Cardiac atrium fibroblast (primary cell): ENCODE data around the gene EPO. TPM values are rescaled to one million over a fixed set of nuclear protein-coding genes. Genes with fewer than 3 reads are reported as not detected.

ENCODE experiments used
- total RNA-seq: library from RNA; depleted of rRNA; stranded (reverse); fragments of >200 nt; gene quantifications from 2 replicates; pipeline ENCODE4 v1.2.3, GENCODE V29; 2015

EPO gene
- not detected in 2 replicates for total RNA-seq

DNA sequence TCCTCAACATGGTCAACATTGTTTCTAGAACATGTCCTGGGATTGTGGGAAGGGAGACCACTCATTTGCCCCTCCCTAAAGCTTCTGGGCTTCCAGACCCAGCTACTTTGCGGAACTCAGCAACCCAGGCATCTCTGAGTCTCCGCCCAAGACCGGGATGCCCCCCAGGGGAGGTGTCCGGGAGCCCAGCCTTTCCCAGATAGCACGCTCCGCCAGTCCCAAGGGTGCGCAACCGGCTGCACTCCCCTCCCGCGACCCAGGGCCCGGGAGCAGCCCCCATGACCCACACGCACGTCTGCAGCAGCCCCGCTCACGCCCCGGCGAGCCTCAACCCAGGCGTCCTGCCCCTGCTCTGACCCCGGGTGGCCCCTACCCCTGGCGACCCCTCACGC lies at the start of gene EPO:
Gene EPO (plus strand): TSS at position 190 of the 392 bp plus-strand sequence. CDS start 513 bp downstream, outside the sequence.

DNA sequence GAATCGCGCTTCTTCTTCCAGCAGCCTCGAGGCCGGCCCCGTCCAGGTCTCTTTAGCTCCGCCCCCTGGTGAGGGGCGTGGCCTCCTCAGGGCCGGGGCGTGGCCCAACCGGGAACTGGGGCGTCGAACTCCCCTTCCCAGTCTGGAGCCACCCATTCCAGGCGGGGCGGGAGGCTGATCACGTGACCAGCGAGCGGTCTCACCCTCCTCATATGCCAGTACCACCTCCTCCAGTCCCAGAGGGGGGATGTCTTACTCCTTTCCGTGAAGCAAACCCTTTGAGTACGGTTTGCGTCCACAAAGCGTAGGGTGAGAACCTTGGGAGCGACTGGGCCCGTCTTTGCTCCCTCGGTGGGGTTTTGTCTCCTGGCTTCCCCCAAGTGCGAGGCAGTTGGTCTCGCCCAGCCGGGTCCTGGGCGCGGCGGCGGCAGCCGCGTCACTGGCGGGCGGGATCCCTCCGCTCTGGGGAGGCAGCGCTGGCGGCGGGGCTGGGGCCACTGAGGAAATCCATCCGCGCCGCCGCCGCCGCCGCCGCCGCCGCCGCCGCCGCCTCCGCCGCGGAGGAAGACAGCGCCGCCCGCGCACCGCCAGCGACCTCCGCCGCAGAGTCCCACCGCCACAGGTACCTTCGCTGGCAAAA lies 46.8 kb upstream of the EPO start, which contains the start of gene GNB2:
Gene GNB2 (plus strand): TSS at position 439 of the 640 bp plus-strand sequence. CDS start 2,526 bp downstream, outside the sequence.

DNA sequence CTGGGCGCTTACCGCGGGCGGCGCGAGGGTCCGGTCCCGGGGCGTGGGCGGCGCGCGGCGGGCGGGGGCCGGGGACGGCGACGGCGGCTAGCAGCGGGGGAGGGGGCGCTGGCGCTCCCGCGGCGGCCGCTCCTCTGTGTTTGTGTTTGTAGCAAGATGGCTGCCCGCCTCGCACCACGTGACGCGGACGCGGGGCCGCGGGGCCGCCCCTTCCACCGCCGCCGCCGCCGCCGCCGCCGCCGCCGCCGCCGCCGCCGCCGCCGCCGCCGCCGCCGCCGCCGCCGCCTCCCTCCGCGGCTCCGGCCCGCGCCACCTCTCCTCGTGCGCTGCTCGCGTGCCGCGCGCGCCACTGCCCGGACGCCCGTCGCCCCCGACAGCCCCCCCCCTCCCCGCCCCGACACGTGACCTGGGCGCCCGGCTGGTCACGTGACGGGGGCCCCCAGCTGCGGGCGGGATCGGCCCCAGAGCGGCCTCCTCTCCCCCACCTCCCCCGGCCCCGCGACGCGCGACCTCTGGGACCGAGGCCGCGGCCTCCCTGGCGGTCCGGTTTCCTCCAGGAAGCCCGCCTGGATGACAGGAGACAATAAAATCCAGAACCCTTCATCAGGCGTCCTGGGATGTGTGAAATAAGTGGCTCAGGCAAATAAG lies 26.0 kb upstream of the EPO start, which contains the start of gene GIGYF1:
Gene GIGYF1 (minus strand): TSS at position 153 of the 648 bp plus-strand sequence. CDS start 6,012 bp downstream, outside the sequence.

DNA sequence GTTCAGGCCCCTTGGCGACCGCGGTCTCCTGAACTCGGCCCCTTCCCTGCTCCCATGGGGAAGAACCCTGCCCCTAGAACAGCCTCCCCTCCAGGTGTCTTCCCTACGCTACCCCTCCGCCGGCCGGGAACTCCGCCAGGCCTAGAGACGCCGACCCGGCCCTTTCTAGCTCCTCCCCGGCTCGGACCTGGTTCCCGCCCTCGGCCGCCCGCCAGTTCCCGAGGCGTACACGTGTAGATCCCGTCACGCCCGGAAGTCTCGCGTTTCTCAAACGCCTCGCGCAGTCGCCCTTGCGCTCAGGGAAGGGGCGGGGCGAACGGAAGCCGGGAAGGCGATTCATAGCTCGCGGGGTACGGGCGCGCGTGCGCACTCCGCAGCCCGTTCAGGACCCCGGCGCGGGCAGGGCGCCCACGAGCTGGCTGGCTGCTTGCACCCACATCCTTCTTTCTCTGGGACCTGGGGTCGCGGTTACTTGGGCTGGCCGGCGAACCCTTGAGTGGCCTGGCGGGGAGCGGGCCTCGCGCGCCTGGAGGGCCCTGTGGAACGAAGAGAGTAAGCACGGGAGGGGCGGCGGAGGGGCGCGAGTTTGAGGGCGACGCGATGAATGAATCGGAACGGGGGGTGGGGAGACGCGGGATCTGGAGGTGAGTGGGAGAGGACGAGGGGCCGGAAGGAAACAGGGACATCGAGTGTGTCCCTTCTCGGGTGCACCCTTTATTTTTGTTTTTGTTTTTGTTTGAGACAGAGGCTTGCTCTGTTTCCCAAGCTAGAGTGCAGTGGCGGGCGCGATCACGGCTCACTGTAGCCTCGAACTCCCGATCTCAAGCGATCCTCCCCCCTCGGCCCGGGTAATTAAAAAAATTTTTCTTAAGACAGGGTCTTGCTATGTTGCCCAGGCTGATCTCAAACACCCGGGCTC lies 14.3 kb upstream of the EPO start, which contains the start of gene POP7:
Gene POP7 (plus strand): TSS at position 369 of the 919 bp plus-strand sequence. CDS start 710 bp downstream, outside the sequence.

Other genes starting within 250 kb of the EPO start
- gene TSC22D4, start 241.3 kb upstream of the EPO start, total RNA-seq: 53.6 and 78.3 TPM in 2 replicates
- gene NYAP1, start 236.5 kb upstream of the EPO start, total RNA-seq: 2.4 and 7.0 TPM in 2 replicates
- gene AGFG2, start 181.3 kb upstream of the EPO start, total RNA-seq: 24.3 and 43.0 TPM in 2 replicates
- not detected in 2 replicates for gene SAP25, start 146.6 kb upstream of the EPO start, total RNA-seq
- 35.0 and 56.3 TPM in 2 replicates for gene LRCH4, start 134.3 kb upstream of the EPO start, total RNA-seq
- 0.65 and 3.1 TPM in 2 replicates for gene FBXO24, start 134.1 kb upstream of the EPO start, total RNA-seq
- 131 and 244 TPM in 2 replicates for gene PCOLCE, start 118.1 kb upstream of the EPO start, total RNA-seq
- gene MOSPD3, start 107.9 kb upstream of the EPO start, total RNA-seq: 12.8 and 30.7 TPM in 2 replicates
- 2.9 and 4.5 TPM in 2 replicates for gene TFR2, start 78.9 kb upstream of the EPO start, total RNA-seq
- not detected in 2 replicates for gene ACTL6B, start 64.0 kb upstream of the EPO start, total RNA-seq
- gene GNB2, start 46.7 kb upstream of the EPO start, total RNA-seq: 215 and 238 TPM in 2 replicates
- gene GIGYF1, start 26.2 kb upstream of the EPO start, total RNA-seq: 11.0 and 15.0 TPM in 2 replicates
- gene POP7, start 14.3 kb upstream of the EPO start, total RNA-seq: 21.5 and 28.7 TPM in 2 replicates
- not detected in 2 replicates for gene ZAN, start 13.1 kb downstream of the EPO start, total RNA-seq
- 44.4 and 46.8 TPM in 2 replicates for gene EPHB4, start 107.1 kb downstream of the EPO start, total RNA-seq
- gene SLC12A9, start 132.2 kb downstream of the EPO start, total RNA-seq: 13.4 and 16.2 TPM in 2 replicates
- gene TRIP6, start 146.9 kb downstream of the EPO start, total RNA-seq: 88.0 and 92.2 TPM in 2 replicates
- gene SRRT, start 154.6 kb downstream of the EPO start, total RNA-seq: 43.1 and 52.2 TPM in 2 replicates
- gene UFSP1, start 169.2 kb downstream of the EPO start, total RNA-seq: 0.49 and 6.0 TPM in 2 replicates
- gene ACHE, start 175.4 kb downstream of the EPO start, total RNA-seq: 0.16 TPM in 1 of 2 replicates, not detected in the other
- not detected in 2 replicates for gene MUC3A, start 229.1 kb downstream of the EPO start, total RNA-seq
- gene MUC12, start 249.1 kb downstream of the EPO start, total RNA-seq: 5.7 TPM in 1 of 2 replicates, not detected in the other